Fibroblast of mammary gland (primary cell): Measurements from ENCODE around the gene ZFHX2.
A peak's percentile ranks its signal among the peaks of the same experiment; 100 is the strongest.

ENCODE experiments used
- DNase-seq: peaks from one replicate; pipeline ENCODE4 v3.0.0-alpha.2; 2010; ENCODE audit warnings: low read depth
- H3K4me3 ChIP-seq: 2 replicates; pipeline ENCODE4 v1.5.1; 2011; ENCODE audit warnings: low read depth, mild to moderate bottlenecking, low read length, moderate library complexity; ENCODE audit not compliant: control insufficient read depth
- TF ChIP-seq, protein P1 (sequence below): conservative IDR thresholded peaks from 2 replicates; pipeline ENCODE4 v1.5.1; 2011; ENCODE audit warnings: low read depth, low read length, inconsistent platforms; ENCODE audit not compliant: control insufficient read depth, insufficient read depth

Gene ZFHX2

DNA sequence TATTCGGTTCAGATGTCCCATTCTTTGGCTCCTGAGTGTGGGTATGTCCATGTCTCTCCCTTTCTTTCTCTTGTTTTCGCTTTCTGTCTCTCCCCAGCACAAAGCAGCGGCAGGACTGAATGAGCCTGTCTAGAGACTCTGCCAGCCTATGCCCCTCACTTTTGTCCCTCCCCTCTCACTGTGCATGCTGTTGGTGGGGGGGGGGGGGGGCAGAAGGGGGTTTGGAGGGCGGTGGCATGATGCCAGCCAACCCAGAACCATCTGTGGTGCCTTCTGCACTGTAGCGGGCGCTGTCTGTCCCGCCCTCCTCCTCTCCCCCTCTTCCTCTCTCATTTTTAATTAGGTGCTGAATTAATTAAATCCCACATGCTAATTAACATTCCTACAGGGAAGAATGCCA is 64.3 kb downstream of the ZFHX2 start:
- TF ChIP-seq, protein P1, sequence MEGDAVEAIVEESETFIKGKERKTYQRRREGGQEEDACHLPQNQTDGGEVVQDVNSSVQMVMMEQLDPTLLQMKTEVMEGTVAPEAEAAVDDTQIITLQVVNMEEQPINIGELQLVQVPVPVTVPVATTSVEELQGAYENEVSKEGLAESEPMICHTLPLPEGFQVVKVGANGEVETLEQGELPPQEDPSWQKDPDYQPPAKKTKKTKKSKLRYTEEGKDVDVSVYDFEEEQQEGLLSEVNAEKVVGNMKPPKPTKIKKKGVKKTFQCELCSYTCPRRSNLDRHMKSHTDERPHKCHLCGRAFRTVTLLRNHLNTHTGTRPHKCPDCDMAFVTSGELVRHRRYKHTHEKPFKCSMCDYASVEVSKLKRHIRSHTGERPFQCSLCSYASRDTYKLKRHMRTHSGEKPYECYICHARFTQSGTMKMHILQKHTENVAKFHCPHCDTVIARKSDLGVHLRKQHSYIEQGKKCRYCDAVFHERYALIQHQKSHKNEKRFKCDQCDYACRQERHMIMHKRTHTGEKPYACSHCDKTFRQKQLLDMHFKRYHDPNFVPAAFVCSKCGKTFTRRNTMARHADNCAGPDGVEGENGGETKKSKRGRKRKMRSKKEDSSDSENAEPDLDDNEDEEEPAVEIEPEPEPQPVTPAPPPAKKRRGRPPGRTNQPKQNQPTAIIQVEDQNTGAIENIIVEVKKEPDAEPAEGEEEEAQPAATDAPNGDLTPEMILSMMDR: no peak
- no peak overlapping the region for H3K4me3 ChIP-seq
- no peak for DNase-seq

DNA sequence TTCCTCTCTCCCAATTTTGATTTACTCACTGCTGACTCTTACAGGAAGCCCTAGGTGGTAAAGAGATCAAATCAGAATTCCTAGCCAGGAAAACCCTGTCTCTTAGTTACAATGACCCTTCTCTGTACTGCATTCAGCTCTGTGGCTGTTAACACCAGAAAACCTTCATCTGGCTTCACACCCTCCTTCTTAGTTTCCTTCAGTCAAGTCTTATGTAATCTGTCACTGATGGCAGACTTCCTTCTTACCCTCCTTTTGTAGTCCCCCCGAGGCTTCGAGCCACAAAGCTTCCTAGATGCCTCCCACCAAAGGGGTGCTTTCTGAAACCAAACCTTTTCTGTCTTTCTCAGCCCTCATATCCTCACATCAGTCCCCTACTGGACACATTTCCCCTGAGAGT is 65.5 kb downstream of the ZFHX2 start:
- DNase-seq: no peak
- no peak overlapping the region for H3K4me3 ChIP-seq
- TF ChIP-seq, protein P1: no peak

DNA sequence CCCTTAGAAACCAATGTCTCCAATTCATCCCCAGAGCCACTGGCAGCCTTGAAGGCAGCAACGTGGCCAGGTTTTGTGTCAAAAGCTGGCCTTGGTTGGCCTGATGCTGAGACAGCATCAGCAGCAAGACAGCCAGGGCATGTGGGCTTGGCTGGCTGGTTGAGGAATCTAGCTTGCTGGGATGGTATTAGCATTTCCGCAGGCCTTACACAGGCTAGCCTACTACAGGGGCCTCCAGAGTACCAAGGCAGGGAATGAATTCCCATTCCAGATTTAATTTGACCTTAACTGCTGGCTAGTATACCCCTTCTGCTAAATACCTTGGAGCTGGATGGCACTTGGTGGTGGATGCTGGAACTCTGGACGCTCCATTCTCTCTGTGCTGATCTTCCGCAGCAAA is 66.2 kb downstream of the ZFHX2 start:
- no peak for DNase-seq
- no peak overlapping the region for H3K4me3 ChIP-seq
- TF ChIP-seq, protein P1: no peak

DNA sequence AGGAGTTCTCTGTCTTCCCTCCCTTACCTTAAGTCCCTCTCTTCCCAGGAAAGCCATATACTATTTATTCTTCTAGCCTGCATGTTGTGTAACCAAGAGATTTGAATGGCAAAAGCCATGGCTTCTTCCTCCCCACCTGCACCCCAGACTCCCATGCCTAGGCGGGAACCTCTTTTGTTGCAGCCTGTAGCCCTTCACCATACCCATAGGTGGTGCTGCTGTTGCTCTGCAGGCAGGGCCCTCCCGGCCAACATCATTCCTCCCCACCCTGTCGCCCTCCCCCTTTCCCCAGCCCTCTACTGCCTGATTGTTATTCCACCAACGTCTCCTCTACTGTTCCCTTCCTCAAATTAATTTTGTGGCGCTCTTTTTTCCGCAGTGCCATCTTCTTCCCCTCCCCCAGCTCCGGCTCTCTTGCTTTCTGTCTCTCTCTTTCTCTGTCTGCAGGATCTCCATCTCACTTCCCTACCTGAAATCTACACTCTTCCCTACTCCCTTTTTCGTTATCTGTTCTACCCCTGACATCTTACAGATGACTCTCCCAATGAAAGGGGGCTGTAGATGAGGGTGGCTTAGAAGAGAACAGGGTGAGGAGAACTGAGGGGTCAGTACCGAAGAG is 68.2 kb downstream of the ZFHX2 start:
- DNase-seq: peak; percentile 11
- H3K4me3 ChIP-seq: no peak overlapping the region
- TF ChIP-seq, protein P1: peak; percentile 44

DNA sequence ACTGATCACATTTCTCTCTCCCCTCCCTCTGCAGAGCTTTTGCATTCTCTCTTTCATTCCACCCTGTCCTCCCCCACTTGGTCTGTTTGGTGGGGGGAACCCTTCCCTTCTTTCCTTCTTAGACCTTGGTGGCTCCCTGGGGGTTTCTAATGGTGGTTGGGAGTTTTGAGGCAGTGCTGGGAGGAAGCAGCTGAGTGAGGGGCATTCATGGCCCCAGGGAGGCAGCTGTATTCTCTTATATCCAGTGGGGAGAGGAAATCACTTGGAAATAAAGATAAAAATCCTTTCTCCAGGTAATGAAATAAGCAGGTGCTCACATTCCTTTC is 68.8 kb downstream of the ZFHX2 start:
- TF ChIP-seq, protein P1: no peak
- no peak for DNase-seq
- H3K4me3 ChIP-seq: no peak overlapping the region

DNA sequence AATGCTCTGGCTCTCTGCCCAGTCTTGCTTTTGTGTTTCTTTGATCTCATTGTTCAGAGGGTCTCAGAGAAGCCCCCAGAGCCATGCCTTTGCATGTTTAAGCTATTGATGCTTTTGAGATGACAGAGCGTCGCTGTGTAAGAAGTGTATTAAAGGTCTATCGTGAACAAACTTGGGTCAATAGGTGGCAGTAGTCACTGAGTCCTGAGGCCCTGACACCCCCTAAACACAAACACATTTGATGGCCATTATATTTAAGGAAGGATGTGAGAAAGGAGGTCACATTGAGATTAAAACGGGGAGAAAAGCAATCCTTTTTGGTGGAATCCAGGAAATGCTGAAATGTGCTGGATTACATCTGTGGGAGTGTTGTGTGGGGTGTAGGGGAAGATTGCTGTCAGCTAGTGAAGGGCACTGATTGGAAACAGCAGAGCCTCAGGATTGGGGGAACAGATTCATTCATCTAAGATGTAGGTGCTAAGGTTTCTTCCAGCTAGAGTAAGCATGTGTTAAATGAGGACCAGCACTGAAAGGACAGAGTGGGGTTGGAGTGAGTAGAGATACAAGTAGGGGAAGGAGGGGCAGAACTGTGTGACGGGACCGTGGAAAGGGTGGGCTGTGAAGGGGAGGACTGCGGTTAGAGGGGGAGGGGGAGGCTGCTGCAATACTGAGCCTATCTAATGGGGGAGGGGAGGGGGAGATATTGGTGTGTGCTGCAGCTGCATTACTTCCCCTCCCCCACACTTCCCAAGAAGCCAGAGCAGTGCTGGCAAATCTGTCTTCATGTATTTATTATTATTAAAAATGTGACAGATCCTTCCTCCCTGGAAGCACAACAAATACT is 69.4 kb downstream of the ZFHX2 start:
- TF ChIP-seq, protein P1: no peak
- no peak overlapping the region for H3K4me3 ChIP-seq
- DNase-seq: no peak
